Nephron progenitor cell (in vitro differentiated cells): ENCODE results near the gene PTGES3.
"Not testable (repeated sequence)": the region's sequence is repeated elsewhere in the genome, so short reads cannot be mapped to it uniquely, and the experiment has no call there.

Source experiments
- DNase-seq: peaks from one replicate; pipeline ENCODE4 v3.0.0; 2021
- H3K27ac Mint-ChIP-seq: 2 replicates; pipeline ENCODE4 v1.8.0; 2021; ENCODE audit warnings: mild to moderate bottlenecking, moderate library complexity, mixed read lengths
- H3K27me3 Mint-ChIP-seq: 2 replicates; pipeline ENCODE4 v1.8.0; 2021; ENCODE audit warnings: mild to moderate bottlenecking, low read depth, mixed read lengths; ENCODE audit not compliant: poor library complexity
- H3K36me3 Mint-ChIP-seq: 2 replicates; pipeline ENCODE4 v1.8.0; 2021; ENCODE audit warnings: low read depth, mixed read lengths
- H3K4me1 Mint-ChIP-seq: 2 replicates; pipeline ENCODE4 v1.8.0; 2021; ENCODE audit warnings: mixed read lengths
- H3K4me3 Mint-ChIP-seq: 2 replicates; pipeline ENCODE4 v1.8.0; 2021; ENCODE audit warnings: mild to moderate bottlenecking, moderate library complexity, mixed read lengths
- H3K9me3 Mint-ChIP-seq: 2 replicates; pipeline ENCODE4 v1.8.0; 2021; ENCODE audit warnings: mild to moderate bottlenecking, moderate library complexity, mixed read lengths
- TF ChIP-seq, protein P1 (sequence below): fragments of 200-600 bp; sonication (generic); IDR thresholded peaks from 2 replicates; pipeline ENCODE4 v1.5.0; 2021; ENCODE audit warnings: antibody characterized with exemption

PTGES3 gene, protein sequence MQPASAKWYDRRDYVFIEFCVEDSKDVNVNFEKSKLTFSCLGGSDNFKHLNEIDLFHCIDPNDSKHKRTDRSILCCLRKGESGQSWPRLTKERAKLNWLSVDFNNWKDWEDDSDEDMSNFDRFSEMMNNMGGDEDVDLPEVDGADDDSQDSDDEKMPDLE

DNA sequence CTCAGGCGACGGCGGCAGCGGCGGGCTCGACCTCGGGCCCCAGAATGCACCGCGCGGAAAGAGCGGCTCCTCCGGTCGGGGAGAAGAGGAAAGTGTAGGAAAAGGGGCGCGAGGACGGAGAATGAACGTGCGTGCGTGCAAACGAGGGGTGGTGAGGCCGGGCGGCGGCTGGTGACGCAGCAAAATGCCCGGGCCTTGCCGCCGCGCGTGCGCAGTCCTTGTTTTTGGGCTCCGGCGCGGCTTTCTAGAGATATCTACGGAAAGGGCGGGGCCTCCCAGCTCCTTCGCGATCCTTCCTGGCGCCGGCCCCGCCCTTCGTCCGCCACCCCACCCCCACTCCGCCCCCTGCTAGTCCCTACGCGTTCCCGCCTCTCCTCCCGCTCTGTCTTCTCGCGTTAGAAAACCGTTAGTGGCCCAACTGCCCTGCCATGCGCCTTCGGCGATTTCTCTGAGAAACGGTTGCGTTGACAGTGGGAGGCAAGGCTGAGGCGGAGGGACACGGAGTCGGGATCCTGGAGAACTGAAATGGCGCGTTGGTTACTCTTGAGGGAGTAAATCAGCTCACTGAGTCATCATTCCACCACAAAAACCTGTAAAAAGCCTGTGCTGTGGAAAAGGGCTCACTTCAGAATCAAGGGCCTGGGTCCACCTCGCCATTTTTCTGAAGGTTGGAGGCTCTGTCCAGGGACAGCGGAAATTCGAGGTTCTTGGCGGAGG, at the start of gene PTGES3:
PTGES3 (minus strand) TSS at position 156 of the 717 bp plus-strand sequence. CDS start 285 bp downstream, outside the sequence.
- TF ChIP-seq, protein P1, sequence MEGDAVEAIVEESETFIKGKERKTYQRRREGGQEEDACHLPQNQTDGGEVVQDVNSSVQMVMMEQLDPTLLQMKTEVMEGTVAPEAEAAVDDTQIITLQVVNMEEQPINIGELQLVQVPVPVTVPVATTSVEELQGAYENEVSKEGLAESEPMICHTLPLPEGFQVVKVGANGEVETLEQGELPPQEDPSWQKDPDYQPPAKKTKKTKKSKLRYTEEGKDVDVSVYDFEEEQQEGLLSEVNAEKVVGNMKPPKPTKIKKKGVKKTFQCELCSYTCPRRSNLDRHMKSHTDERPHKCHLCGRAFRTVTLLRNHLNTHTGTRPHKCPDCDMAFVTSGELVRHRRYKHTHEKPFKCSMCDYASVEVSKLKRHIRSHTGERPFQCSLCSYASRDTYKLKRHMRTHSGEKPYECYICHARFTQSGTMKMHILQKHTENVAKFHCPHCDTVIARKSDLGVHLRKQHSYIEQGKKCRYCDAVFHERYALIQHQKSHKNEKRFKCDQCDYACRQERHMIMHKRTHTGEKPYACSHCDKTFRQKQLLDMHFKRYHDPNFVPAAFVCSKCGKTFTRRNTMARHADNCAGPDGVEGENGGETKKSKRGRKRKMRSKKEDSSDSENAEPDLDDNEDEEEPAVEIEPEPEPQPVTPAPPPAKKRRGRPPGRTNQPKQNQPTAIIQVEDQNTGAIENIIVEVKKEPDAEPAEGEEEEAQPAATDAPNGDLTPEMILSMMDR: no peak
- no peaks in the 10 kb centered on the region for H3K27me3 Mint-ChIP-seq

DNA sequence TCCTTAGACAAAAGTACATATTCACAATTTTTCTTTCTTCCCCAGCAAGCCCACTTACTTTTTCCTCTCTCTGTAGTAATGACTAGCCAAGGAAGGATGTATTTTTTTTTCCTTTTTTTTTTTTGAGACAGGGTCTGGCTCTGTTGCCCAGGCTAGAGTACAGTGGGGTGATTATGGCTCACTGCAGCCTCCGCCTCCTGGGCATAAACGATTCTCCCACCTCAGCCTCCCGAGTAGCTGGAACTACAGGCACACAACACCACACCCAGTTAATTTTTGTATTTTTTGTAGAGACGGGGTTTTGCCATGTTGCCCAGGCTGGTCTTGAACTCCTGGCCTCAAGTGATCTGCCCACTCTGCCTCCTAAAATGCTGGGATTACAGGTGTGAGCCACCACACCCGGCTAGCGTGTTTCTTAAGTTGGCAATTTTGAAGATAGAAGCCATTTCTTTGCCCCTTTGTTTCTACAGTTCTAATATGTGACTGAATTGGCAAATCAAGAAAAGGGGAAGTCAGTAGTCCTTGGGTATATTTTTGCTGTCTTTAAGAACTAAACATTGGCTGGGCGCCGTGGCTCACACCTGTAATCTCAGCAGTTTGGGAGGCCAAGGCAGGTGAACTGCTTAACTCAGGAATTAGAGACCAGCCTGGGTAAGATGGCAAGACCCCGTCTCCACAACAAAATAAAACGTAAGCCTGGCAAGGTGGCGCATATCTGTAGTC, 40.2 kb upstream of the PTGES3 start:
- peaks cover 18% of the 10 kb centered on the region for H3K4me1 Mint-ChIP-seq
- TF ChIP-seq, protein P1: no peak
- no peaks in the 10 kb centered on the region for H3K9me3 Mint-ChIP-seq
- peaks cover 39% of the 10 kb centered on the region for H3K36me3 Mint-ChIP-seq
- no peak overlapping the region for H3K27ac Mint-ChIP-seq
- H3K27me3 Mint-ChIP-seq: no peaks in the 10 kb centered on the region
- H3K4me3 Mint-ChIP-seq: no peak overlapping the region
- no peak for DNase-seq

More for the DNA sequence above, at the start of gene PTGES3:
- Mint-ChIP-seq H3K27ac (peak within 1 kb of the TSS; percentile 100), H3K36me3 (peaks cover 23% of the 10 kb centered on the region), H3K9me3 (peaks cover 13% of the 10 kb centered on the region), H3K4me3 (peak within 1 kb of the TSS; percentile 98), H3K4me1 (peaks cover 35% of the 10 kb centered on the region)
- peak; percentile 97 for DNase-seq

DNA sequence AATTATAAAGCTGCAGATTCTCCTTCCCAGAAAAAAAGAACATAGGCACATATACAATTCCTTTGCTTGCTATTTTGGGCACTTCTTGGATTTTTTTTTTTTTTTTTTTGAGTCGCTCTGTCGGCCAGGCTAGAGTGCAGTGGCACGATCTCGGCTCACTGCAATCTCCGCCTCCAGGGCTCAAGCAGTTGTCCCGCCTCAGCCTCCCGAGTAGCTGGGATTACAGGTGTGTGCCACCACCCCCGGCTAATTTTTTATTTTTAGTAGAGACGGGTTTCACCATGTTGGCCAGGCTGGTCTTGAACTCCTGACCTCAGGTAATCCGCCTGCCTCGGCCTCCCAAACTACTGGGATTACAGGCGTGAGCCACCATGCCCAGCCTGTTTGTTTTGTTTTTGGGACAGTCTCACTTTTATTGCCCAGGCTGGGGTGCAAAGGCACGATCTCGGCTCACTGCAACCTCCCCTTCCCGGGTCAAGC, 38.2 kb upstream of the PTGES3 start:
- not testable (repeated sequence) for H3K27me3 Mint-ChIP-seq, DNase-seq, H3K9me3 Mint-ChIP-seq
- peaks cover 45% of the 10 kb centered on the region for H3K36me3 Mint-ChIP-seq
- H3K4me1 Mint-ChIP-seq: peaks cover 39% of the 10 kb centered on the region
- H3K4me3 Mint-ChIP-seq: peak overlapping the region; percentile 99
- H3K27ac Mint-ChIP-seq: peak overlapping the region; percentile 100

DNA sequence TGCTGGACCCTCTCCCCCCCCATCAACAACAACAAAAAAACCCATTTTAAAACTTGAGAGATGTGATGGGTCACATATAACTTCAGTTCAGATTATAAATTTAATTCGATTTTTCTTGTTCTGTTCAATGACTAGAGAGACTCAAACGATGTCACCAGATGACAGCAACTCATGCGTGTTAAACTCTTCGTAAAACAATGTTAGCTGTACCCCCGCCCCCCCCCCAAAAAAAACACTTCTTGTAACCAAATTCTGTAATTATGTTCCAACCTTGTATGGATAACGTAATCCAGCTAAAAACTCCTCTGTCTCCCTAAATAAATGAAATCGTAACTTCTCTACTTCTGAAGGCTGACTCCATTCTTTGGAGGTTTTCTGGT, 37.6 kb upstream of the PTGES3 start:
- TF ChIP-seq, protein P1: no peak
- peak overlapping the region; percentile 99 for H3K4me3 Mint-ChIP-seq
- no peaks in the 10 kb centered on the region for H3K9me3 Mint-ChIP-seq
- peaks cover 4% of the 10 kb centered on the region for H3K27me3 Mint-ChIP-seq
- no peak for DNase-seq
- H3K4me1 Mint-ChIP-seq: peaks cover 44% of the 10 kb centered on the region
- H3K36me3 Mint-ChIP-seq: peaks cover 45% of the 10 kb centered on the region
- peak overlapping the region; percentile 100 for H3K27ac Mint-ChIP-seq

DNA sequence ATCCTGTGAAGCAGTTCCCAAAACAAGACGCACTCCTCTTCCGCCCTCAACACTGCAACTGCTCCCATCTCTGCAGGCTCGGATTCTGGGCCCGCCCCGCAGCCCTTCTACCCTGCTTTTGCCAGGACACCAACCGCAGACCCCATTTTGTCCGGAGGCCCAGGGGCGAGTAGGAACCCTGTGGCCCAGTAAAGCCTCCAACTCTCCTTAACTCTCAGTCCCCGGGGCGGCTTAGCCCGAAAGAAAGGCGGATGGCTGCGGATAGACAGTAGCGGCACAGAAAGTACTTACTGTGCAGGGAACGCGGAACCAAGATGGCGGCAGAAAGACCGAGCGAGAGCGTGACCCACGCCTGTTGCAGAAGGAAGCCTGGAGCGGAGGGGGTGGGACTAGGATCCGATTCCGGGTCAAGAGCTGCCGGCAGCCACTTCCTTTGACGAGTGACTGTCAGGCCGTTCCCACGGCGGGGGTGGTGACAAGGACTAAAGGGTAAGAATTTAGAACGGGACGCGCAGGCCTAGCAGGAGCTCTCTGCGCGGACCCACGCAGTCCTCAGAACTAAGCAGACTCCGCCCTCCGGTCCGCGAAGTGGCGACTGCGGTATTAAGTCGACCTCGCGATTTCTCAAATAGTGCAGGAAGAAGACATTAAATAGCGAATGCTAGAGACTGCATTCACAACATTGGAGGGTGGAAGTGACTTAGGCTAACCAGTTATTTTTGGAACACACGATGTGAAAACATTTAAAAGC, 37.1 kb upstream of the PTGES3 start, which contains the start of gene NACA:
NACA (minus strand) TSS at position 328 of the 751 bp plus-strand sequence. CDS start 778 bp downstream, outside the sequence.
- TF ChIP-seq, protein P1: no peak
- Mint-ChIP-seq H3K27me3 (peaks cover 4% of the 10 kb centered on the region), H3K4me1 (peaks cover 50% of the 10 kb centered on the region), H3K36me3 (peaks cover 49% of the 10 kb centered on the region), H3K4me3 (peak within 1 kb of the TSS; percentile 99), H3K9me3 (no peaks in the 10 kb centered on the region), H3K27ac (peak within 1 kb of the TSS; percentile 100)
- DNase-seq: peak; percentile 95

DNA sequence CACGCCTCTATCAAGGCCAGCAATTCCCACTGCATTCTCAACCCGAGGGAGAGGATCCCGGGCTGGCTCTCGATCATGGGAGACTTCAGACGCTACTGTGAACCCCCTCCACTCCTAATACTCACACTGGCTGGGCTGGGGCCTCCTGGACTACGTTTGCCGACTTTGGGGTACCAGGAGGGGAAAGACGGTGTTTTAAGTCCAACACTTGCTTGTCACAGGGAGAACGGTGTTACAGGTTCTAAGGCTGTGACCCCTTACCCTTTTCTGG, 36.6 kb upstream of the PTGES3 start:
- Mint-ChIP-seq H3K4me1 (peaks cover 55% of the 10 kb centered on the region), H3K4me3 (peak overlapping the region; percentile 99), H3K27me3 (peaks cover 4% of the 10 kb centered on the region), H3K36me3 (peaks cover 49% of the 10 kb centered on the region), H3K27ac (peak overlapping the region; percentile 100), H3K9me3 (no peaks in the 10 kb centered on the region)
- no peak for DNase-seq
- TF ChIP-seq, protein P1: no peak
